ENCODE data around the gene FBXL19. TPM values are rescaled to one million over a fixed set of nuclear protein-coding genes. Genes with fewer than 3 reads are reported as not detected.

FBXL19 gene
- polyA plus RNA-seq, 1 of the 3 experiments (the other 2 are of a cell fraction): 20.6 TPM

- TF ChIP-seq, protein P1, sequence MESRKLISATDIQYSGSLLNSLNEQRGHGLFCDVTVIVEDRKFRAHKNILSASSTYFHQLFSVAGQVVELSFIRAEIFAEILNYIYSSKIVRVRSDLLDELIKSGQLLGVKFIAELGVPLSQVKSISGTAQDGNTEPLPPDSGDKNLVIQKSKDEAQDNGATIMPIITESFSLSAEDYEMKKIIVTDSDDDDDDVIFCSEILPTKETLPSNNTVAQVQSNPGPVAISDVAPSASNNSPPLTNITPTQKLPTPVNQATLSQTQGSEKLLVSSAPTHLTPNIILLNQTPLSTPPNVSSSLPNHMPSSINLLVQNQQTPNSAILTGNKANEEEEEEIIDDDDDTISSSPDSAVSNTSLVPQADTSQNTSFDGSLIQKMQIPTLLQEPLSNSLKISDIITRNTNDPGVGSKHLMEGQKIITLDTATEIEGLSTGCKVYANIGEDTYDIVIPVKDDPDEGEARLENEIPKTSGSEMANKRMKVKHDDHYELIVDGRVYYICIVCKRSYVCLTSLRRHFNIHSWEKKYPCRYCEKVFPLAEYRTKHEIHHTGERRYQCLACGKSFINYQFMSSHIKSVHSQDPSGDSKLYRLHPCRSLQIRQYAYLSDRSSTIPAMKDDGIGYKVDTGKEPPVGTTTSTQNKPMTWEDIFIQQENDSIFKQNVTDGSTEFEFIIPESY (IDR thresholded peaks at IDR 0.05; ENCODE audit: borderline replicate concordance, low read depth): no peak
- TF ChIP-seq EZH2phosphoT487 (IDR thresholded peaks at IDR 0.05; ENCODE audit: borderline replicate concordance, low read depth): no peak
- no peak for TF ChIP-seq YY1 (IDR thresholded peaks at IDR 0.05; ENCODE audit: low read depth)
- TF ChIP-seq SMC3 (IDR thresholded peaks at IDR 0.05; ENCODE audit: low read depth, low read length): no peak
- no peak for TF ChIP-seq RFX5 (IDR thresholded peaks at IDR 0.05; ENCODE audit: low read length)
- TF ChIP-seq PBX3 (IDR thresholded peaks at IDR 0.05): no peak
These were observed 40.7 kb upstream of the FBXL19 start (continued) for GRCh38 chr16:30882429-30883310.

- H3F3A ChIP-seq (replicated peaks; ENCODE audit: insufficient read depth): peaks cover 7% of the 10 kb centered on the region
- no peak overlapping the region for H3K4me3 ChIP-seq (ENCODE audit: low read depth in 2 of 2, low read length in 1 of 2)
- no peak for DNase-seq
- H3K27ac ChIP-seq (ENCODE audit: low read depth in 2 of 2, low read length in 1 of 2): no peak overlapping the region
- no peak overlapping the region for H3K9ac ChIP-seq
- ChIA-PET CTCF (no interaction called here), POLR2A (no interaction called here)
- no peaks in the 10 kb centered on the region for H4K20me1 ChIP-seq (ENCODE audit: insufficient read depth)
- no peaks in the 10 kb centered on the region for H3K9me3 ChIP-seq
- H3K36me3 ChIP-seq (replicated peaks in 1 of 2; ENCODE audit: control insufficient read depth in 1 of 2, insufficient read depth in 2 of 2, low read length in 1 of 2): peaks cover 12 to 22% of the 10 kb centered on the region in 2 experiments
- TF ChIP-seq RFX5 (IDR thresholded peaks at IDR 0.05; ENCODE audit: low read length): no peak
- 91% methylated on average over 3 of the region's 3 CpGs for WGBS (ENCODE audit: low lambda C conversion rate)
- no peaks in the 10 kb centered on the region for H3K9me2 ChIP-seq
- no peak overlapping the region for H2AFZ ChIP-seq (ENCODE audit: low read depth)
- peaks cover 14% of the 10 kb centered on the region for H3K79me2 ChIP-seq (ENCODE audit: insufficient read depth)
- H3K27me3 ChIP-seq (ENCODE audit: insufficient read depth): no peaks in the 10 kb centered on the region
- no peak overlapping the region for H3K4me2 ChIP-seq
- no peaks in the 10 kb centered on the region for H3K4me1 ChIP-seq (ENCODE audit: control insufficient read depth in 1 of 2, insufficient read depth in 2 of 2, low read depth in 1 of 2, low read length in 1 of 2)
These were observed 38.6 kb upstream of the FBXL19 start for GRCh38 chr16:30884760-30885159.

DNA sequence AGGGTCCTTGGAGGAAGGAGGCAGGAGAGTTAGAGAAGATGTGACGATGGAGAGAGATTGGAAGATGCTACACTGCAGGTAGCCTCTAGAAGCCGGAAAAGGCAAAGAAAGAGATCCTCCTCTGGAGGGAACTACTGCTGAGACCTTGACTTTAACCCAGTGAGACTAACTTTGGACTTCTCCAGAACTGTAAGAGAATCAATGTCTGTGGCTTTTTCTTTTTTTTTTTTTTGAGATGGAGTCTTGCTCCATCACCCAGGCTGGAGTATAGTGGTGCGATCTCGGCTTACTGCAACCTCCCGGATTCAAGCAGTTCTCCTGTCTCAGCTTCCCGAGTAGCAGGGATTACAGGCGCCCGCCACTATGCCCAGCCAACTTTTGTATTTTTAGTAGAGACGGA is 38.2 kb upstream of the FBXL19 start:
- Histone ChIP-seq H3K4me3 (ENCODE audit: low read depth in 2 of 2, low read length in 1 of 2) (no peak overlapping the region), H3K4me2 (no peak overlapping the region), H3K9me2 (no peaks in the 10 kb centered on the region), H3F3A (replicated peaks; ENCODE audit: insufficient read depth) (peaks cover 8% of the 10 kb centered on the region), H3K27me3 (ENCODE audit: insufficient read depth) (no peaks in the 10 kb centered on the region), H2AFZ (ENCODE audit: low read depth) (no peak overlapping the region), H4K20me1 (ENCODE audit: insufficient read depth) (no peaks in the 10 kb centered on the region), H3K9me3 (no peaks in the 10 kb centered on the region), H3K27ac (ENCODE audit: low read depth in 2 of 2, low read length in 1 of 2) (no peak overlapping the region), H3K36me3 (replicated peaks in 1 of 2; ENCODE audit: control insufficient read depth in 1 of 2, insufficient read depth in 2 of 2, low read length in 1 of 2) (peaks cover 12 to 22% of the 10 kb centered on the region in 2 experiments), H3K4me1 (ENCODE audit: control insufficient read depth in 1 of 2, insufficient read depth in 2 of 2, low read depth in 1 of 2, low read length in 1 of 2) (no peaks in the 10 kb centered on the region), H3K9ac (no peak overlapping the region), H3K79me2 (ENCODE audit: insufficient read depth) (peaks cover 11% of the 10 kb centered on the region)
- 97% methylated on average over 9 of the region's 9 CpGs for WGBS (ENCODE audit: low lambda C conversion rate)
- POLR2A ChIA-PET: no interaction called here
- TF ChIP-seq FOXM1 (IDR thresholded peaks at IDR 0.05; ENCODE audit: low read depth) (no peak), MEF2A (IDR thresholded peaks at IDR 0.05; ENCODE audit: borderline replicate concordance, low read depth) (no peak), JUND (IDR thresholded peaks at IDR 0.05) (no peak), EP300 (IDR thresholded peaks at IDR 0.05; ENCODE audit: borderline replicate concordance in 1 of 2, low read depth in 1 of 2, low read length in 1 of 2) (no peak), RXRA (IDR thresholded peaks at IDR 0.05; ENCODE audit: borderline replicate concordance, low read depth) (no peak), TAF1 (IDR thresholded peaks at IDR 0.05; ENCODE audit: borderline replicate concordance, low read depth, low read length) (no peak)
- DNase-seq: no peak
- CTCF ChIA-PET: interaction anchor here (2.0 kb wide), 1 partner anchor 40 kb away, joined by 7 read pairs; no protein-coding TSS in a partner anchor
